B cell (primary cell): Measurements from ENCODE around the gene CACNB4. TPM values are rescaled to one million over a fixed set of nuclear protein-coding genes. Genes with fewer than 3 reads are reported as not detected.

Experiments
- ATAC-seq: fragments of 200-7000 bp; cut with Tn5 transposase; one replicate; pipeline ENCODE4 v1.10.0; 2021; ENCODE audit warnings: low read depth, mild to moderate bottlenecking, moderate number of reproducible peaks, moderate library complexity
- CTCF ChIA-PET: fragments of 350-600 bp; sonication (Branson Sonifier 250); formaldehyde crosslinking; loops from one replicate; lab custom pipeline; 2021; ENCODE audit warnings: antibody characterized with exemption, inconsistent platforms; lab: Charles Lee
- POLR2A ChIA-PET: fragments of 350-600 bp; sonication (Branson Sonifier 250); formaldehyde crosslinking; loops from one replicate; lab custom pipeline; 2021; ENCODE audit warnings: antibody characterized with exemption; lab: Charles Lee
- DNase-seq: peaks from one replicate; pipeline ENCODE4 v3.0.0; 2013
- H2AFZ ChIP-seq: 2 replicates; pipeline ENCODE4 v1.6.1; 2012; ENCODE audit warnings: mild to moderate bottlenecking, low read depth, low read length; ENCODE audit not compliant: insufficient read depth, poor library complexity, severe bottlenecking
- H3K27ac ChIP-seq, 2 donors: 1 replicate in 1 of 2; 2 replicates in 1 of 2; pipeline ENCODE4 v1.5.1; 2012 to 2013; ENCODE audit warnings: low read length in 2 of 2, mild to moderate bottlenecking in 2 of 2, moderate library complexity in 1 of 2
- H3K27me3 ChIP-seq, 4 experiments: fragments of 200-600 bp in 1 of 4; sonication (generic) in 1 of 4; replicated peaks in 1 of 4; 1 replicate in 2 of 4; 2 replicates in 2 of 4; pipeline versions ENCODE4 v1.6.1 to v1.7.0; 2013 to 2016; ENCODE audit warnings: low read length in 3 of 4, mild to moderate bottlenecking in 2 of 4, mixed read lengths in 1 of 4, moderate library complexity in 1 of 4; ENCODE audit not compliant: insufficient read depth in 4 of 4, control insufficient read depth in 3 of 4; ENCODE audit errors: control extremely low read depth in 1 of 4
- H3K36me3 ChIP-seq, 2 experiments: replicated peaks in 1 of 2; 1 replicate in 1 of 2; 2 replicates in 1 of 2; pipeline versions ENCODE4 v1.6.1 to v1.7.1; 2013; ENCODE audit warnings: low read length in 1 of 2; ENCODE audit not compliant: insufficient read depth in 2 of 2, control insufficient read depth in 1 of 2; ENCODE audit errors: control extremely low read depth in 1 of 2, extremely low read depth in 1 of 2
- H3K4me1 ChIP-seq, 2 donors: fragments of 200-600 bp in 1 of 2; sonication (generic) in 1 of 2; 1 replicate in 1 of 2; 2 replicates in 1 of 2; pipeline versions ENCODE4 v1.5.1 to v1.6.1; 2013 to 2017; ENCODE audit warnings: low read length in 2 of 2; ENCODE audit not compliant: control insufficient read depth in 2 of 2, insufficient read depth in 2 of 2
- H3K4me2 ChIP-seq: replicated peaks from 2 replicates; pipeline ENCODE3; 2012; ENCODE audit warnings: mild to moderate bottlenecking, low read depth, low read length; ENCODE audit not compliant: poor library complexity, severe bottlenecking
- H3K4me3 ChIP-seq, 5 experiments: fragments of 200-600 bp in 1 of 5; sonication (generic) in 1 of 5; 1 replicate in 3 of 5; 2 replicates in 2 of 5; pipeline versions ENCODE4 v1.5.1 to v1.7.0; 2011 to 2016; ENCODE audit warnings: low read length in 4 of 5, mild to moderate bottlenecking in 4 of 5, low read depth in 2 of 5, control low read depth in 1 of 5, moderate library complexity in 1 of 5; ENCODE audit not compliant: insufficient read depth in 1 of 5; ENCODE audit errors: control extremely low read depth in 1 of 5, extremely low read depth in 1 of 5
- H3K79me2 ChIP-seq: fragments of 200-600 bp; sonication (generic); one replicate; pipeline ENCODE4 v1.6.0; 2016; ENCODE audit warnings: low read length; ENCODE audit not compliant: control insufficient read depth, insufficient read depth
- H3K9ac ChIP-seq: fragments of 200-600 bp; sonication (generic); 2 replicates; pipeline ENCODE4 v1.6.1; 2017; ENCODE audit warnings: mild to moderate bottlenecking, low read length, moderate library complexity
- H3K9me3 ChIP-seq, 3 donors: one replicate each; pipeline versions ENCODE4 v1.6.1 to v1.7.1; 2013; ENCODE audit warnings: low read length in 2 of 3; ENCODE audit not compliant: control insufficient read depth in 2 of 3, insufficient read depth in 1 of 3; ENCODE audit errors: control extremely low read depth in 1 of 3
- H4K20me1 ChIP-seq: 2 replicates; pipeline ENCODE4 v1.6.0; 2012; ENCODE audit warnings: mild to moderate bottlenecking, low read length; ENCODE audit not compliant: insufficient read depth, control insufficient read depth, poor library complexity, severe bottlenecking
- H3K27ac Mint-ChIP-seq: one replicate; pipeline ENCODE4 v1.8.0; 2021; ENCODE audit warnings: mixed read lengths
- H3K27me3 Mint-ChIP-seq: one replicate; pipeline ENCODE4 v1.8.0; 2021; ENCODE audit warnings: mixed read lengths
- H3K4me1 Mint-ChIP-seq: one replicate; pipeline ENCODE4 v1.8.0; 2021; ENCODE audit warnings: mixed read lengths
- H3K4me3 Mint-ChIP-seq: one replicate; pipeline ENCODE4 v1.8.0; 2021; ENCODE audit warnings: mixed read lengths
- H3K9me3 Mint-ChIP-seq: one replicate; pipeline ENCODE4 v1.8.0; 2022; ENCODE audit warnings: mixed read lengths; ENCODE audit not compliant: insufficient read depth
- EZH2 ChIP-seq: IDR thresholded peaks from 2 replicates; pipeline ENCODE4 v1.6.1; 2012; ENCODE audit warnings: borderline replicate concordance, low read depth, mild to moderate bottlenecking, moderate library complexity, low read length; ENCODE audit not compliant: insufficient read depth, poor library complexity, severe bottlenecking
- WGBS: methylation state at CpG from one replicate; pipeline ENCODE4 v1.1.5; 2013; ENCODE audit warnings: missing lambda C conversion rate; ENCODE audit not compliant: insufficient coverage; 5-methylcytosine and 5-hydroxymethylcytosine counted together
- intact Hi-C: fragments of 100-400 bp; cut with micrococcal nuclease; formaldehyde crosslinking; loops from one replicate; pipeline ENCODE4 v1.10.0; 2022
- polyA plus RNA-seq: library from polyadenylated mRNA; depleted of rRNA; stranded (reverse); fragments of >200 nt; gene quantifications from 2 replicates; pipeline ENCODE4 v1.2.3, GENCODE V29; 2012
- total RNA-seq, 2 donors: library from RNA; stranded (reverse); fragments of 120-200 nt in 1 of 2; gene quantifications; 1 replicate in 1 of 2; 2 replicates in 1 of 2; pipeline versions ENCODE4 v1.2.3 to v1.2.4, GENCODE V29; 2013 to 2022
- TF ChIP-seq, protein P1 (sequence below): fragments of 200-600 bp; IDR thresholded peaks from one replicate; pipeline ENCODE4 v1.8.0; 2022; ENCODE audit warnings: antibody characterized with exemption, mild to moderate bottlenecking

Gene CACNB4
- total and polyA plus RNA-seq, 2 donors (not counting 1 experiment from before 2014, with no cell fraction given) = 0.12 to 1.4 TPM

DNA sequence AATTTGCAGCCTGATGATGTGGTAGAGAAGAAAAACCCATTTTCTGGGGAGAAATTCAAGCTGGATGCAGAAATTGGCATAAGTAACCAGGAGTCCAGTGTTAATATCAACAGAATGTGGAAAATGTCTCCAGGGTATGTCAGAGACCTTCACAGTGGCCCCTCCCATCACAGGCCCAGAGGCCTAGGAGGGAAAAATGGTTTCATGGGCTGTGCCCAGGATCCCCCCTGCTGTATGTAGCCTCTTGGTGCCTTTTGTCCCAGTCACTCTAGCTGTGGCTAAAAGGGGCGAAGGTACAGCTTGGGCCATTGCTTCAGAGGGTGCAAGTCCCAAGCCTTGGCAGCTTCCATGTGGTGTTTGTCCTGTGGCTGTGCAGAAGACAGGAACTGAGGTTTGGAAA, 40.2 kb downstream of the CACNB4 start:
- peaks cover 8% of the 10 kb centered on the region for H3K4me1 Mint-ChIP-seq

DNA sequence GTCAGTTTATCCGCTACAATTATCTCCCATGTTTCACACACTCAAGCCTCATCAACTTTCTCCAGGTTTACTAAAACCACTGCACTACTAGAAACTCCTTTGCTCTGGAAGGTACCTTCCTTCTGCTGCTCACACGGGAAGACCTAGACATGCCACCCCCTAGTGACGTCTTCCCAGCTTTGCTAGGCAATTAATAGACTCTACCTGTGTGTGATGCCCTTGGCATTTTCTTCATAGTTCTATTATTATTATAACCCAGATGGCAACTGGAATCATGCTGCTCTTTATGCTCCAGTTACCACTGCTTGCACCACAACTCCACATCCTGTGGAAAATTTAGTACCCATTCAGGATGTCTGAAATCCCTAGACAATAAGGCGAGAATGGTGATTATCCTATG, 42.4 kb downstream of the CACNB4 start:
- H3K27ac Mint-ChIP-seq = no peak overlapping the region
- peaks cover 3% of the 10 kb centered on the region for H3K4me1 Mint-ChIP-seq
- intact Hi-C loops = no loop called here
- DNase-seq (no peak), ATAC-seq (no peak)
- no peak overlapping the region for H3K4me3 ChIP-seq
- H3K4me1 ChIP-seq = no peaks in the 10 kb centered on the region
- ChIA-PET POLR2A (no interaction called here), CTCF (interaction anchor here (1.2 kb wide), 1 partner anchor 1463 kb away, joined by 3 read pairs; no protein-coding TSS in a partner anchor)
- WGBS = 65% methylated on average over 4 of the region's 4 CpGs
- H3K9ac ChIP-seq = no peak overlapping the region
- H4K20me1 ChIP-seq = no peaks in the 10 kb centered on the region
- no peak for TF ChIP-seq EZH2
- TF ChIP-seq, protein P1, sequence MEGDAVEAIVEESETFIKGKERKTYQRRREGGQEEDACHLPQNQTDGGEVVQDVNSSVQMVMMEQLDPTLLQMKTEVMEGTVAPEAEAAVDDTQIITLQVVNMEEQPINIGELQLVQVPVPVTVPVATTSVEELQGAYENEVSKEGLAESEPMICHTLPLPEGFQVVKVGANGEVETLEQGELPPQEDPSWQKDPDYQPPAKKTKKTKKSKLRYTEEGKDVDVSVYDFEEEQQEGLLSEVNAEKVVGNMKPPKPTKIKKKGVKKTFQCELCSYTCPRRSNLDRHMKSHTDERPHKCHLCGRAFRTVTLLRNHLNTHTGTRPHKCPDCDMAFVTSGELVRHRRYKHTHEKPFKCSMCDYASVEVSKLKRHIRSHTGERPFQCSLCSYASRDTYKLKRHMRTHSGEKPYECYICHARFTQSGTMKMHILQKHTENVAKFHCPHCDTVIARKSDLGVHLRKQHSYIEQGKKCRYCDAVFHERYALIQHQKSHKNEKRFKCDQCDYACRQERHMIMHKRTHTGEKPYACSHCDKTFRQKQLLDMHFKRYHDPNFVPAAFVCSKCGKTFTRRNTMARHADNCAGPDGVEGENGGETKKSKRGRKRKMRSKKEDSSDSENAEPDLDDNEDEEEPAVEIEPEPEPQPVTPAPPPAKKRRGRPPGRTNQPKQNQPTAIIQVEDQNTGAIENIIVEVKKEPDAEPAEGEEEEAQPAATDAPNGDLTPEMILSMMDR = no peak
- no peak overlapping the region for H3K4me2 ChIP-seq
- H3K27me3 Mint-ChIP-seq = peaks cover 10% of the 10 kb centered on the region
- no peaks in the 10 kb centered on the region for H3K79me2 ChIP-seq
- H3K27me3 ChIP-seq = no peaks in the 10 kb centered on the region
- no peak overlapping the region for H3K27ac ChIP-seq
- H3K9me3 Mint-ChIP-seq = peaks cover 6% of the 10 kb centered on the region
- H3K9me3 ChIP-seq = peaks cover 0 to 8% (median 3%) of the 10 kb centered on the region in 3 donors
- H3K36me3 ChIP-seq = no peaks in the 10 kb centered on the region
- no peak overlapping the region for H2AFZ ChIP-seq
- H3K4me3 Mint-ChIP-seq = no peak overlapping the region

More for the DNA sequence above, 40.2 kb downstream of the CACNB4 start:
- ChIA-PET CTCF (no interaction called here), POLR2A (no interaction called here)
- Histone ChIP-seq H3K9ac (no peak overlapping the region), H3K79me2 (no peaks in the 10 kb centered on the region), H3K36me3 (no peaks in the 10 kb centered on the region), H4K20me1 (no peaks in the 10 kb centered on the region), H3K9me3 (peaks cover 0 to 8% (median 3%) of the 10 kb centered on the region in 3 donors), H3K27me3 (no peaks in the 10 kb centered on the region), H3K4me2 (no peak overlapping the region), H2AFZ (no peak overlapping the region), H3K4me1 (peaks cover 4 to 6% of the 10 kb centered on the region in 2 donors), H3K27ac (no peak overlapping the region), H3K4me3 (no peak overlapping the region)
- no peak for TF ChIP-seq EZH2
- TF ChIP-seq, protein P1 = no peak
- no peak overlapping the region for H3K4me3 Mint-ChIP-seq
- no peak for DNase-seq
- H3K27ac Mint-ChIP-seq = no peak overlapping the region
- peaks cover 18% of the 10 kb centered on the region for H3K27me3 Mint-ChIP-seq
- peaks cover 6% of the 10 kb centered on the region for H3K9me3 Mint-ChIP-seq
- ATAC-seq = no peak
- intact Hi-C loops = no loop called here
- 21% methylated on average over 1 of the region's 1 CpG for WGBS
